ENCODE measurements around the gene NR2F2. TPM values are rescaled to one million over a fixed set of nuclear protein-coding genes. Genes with fewer than 3 reads are reported as not detected.

The NR2F2 gene
- total and polyA plus RNA-seq, 2 of the 13 experiments (the other 11 are each of a cell fraction or from before 2014, with no cell fraction given) = 3.5 to 4.7 TPM

- TF ChIP-seq KDM2A (CRISPR knock-in tag; IDR thresholded peaks at IDR 0.05; ENCODE audit: borderline replicate concordance, low read depth) (peak; percentile 76), RBFOX2 (IDR thresholded peaks at IDR 0.05; ENCODE audit: low read depth, low read length) (0 out of 2 replicates have a peak, but pooled peaks have one; percentile 26), ZNF292 (CRISPR knock-in tag; IDR thresholded peaks at IDR 0.05; ENCODE audit: borderline replicate concordance, low read depth) (no peak; the same call in 1 of the 2 replicates), SUZ12 (IDR thresholded peaks at IDR 0.05; ENCODE audit: low read depth, low read length) (no peak), HOXA3 (CRISPR knock-in tag; IDR thresholded peaks at IDR 0.05) (peak; percentile 70), HNF4A (CRISPR knock-in tag; IDR thresholded peaks at IDR 0.05) (0 out of 2 replicates have a peak, but pooled peaks have one; percentile 18), AKAP8 (CRISPR knock-in tag; IDR thresholded peaks at IDR 0.05) (no peak), SNAPC4 (CRISPR knock-in tag; IDR thresholded peaks at IDR 0.05) (no peak), GATA4 (IDR thresholded peaks at IDR 0.05; ENCODE audit: borderline replicate concordance, low read depth) (no peak), ARID4A (CRISPR knock-in tag; IDR thresholded peaks at IDR 0.05; ENCODE audit: borderline replicate concordance) (0 out of 2 replicates have a peak, but pooled peaks have one; percentile 15), GATAD2A (CRISPR knock-in tag; IDR thresholded peaks at IDR 0.05) (no peak), ZNF552 (CRISPR knock-in tag; IDR thresholded peaks at IDR 0.05; ENCODE audit: borderline replicate concordance) (no peak), TCF7 (IDR thresholded peaks at IDR 0.05; ENCODE audit: low read depth) (peak; percentile 22; the same call in 1 of the 2 replicates), NR2F1 (CRISPR knock-in tag; IDR thresholded peaks at IDR 0.05) (no peak), ZNF18 (CRISPR knock-in tag; IDR thresholded peaks at IDR 0.05; ENCODE audit: insufficient replicate concordance) (no peak), NBN (conservative IDR thresholded peaks at IDR 0.05) (no peak), ZNF644 (CRISPR knock-in tag; IDR thresholded peaks at IDR 0.05; ENCODE audit: low read depth) (no peak), LCORL (IDR thresholded peaks at IDR 0.05) (no peak), LCORL (CRISPR knock-in tag; IDR thresholded peaks at IDR 0.05) (0 out of 2 replicates have a peak, but pooled peaks have one; percentile 36), SMC3 (IDR thresholded peaks at IDR 0.05; ENCODE audit: low read length) (no peak)
These were observed 23.6 kb downstream of the NR2F2 start (continued) for GRCh38 chr15:96353930-96354730.
